ENCODE results near the gene CYP24A1.

Gene CYP24A1

GRCh38 chr20:54197621-54198604 is 24.1 kb upstream of the CYP24A1 start:
- H4K20me1 ChIP-seq (ENCODE audit: insufficient read depth) = no peaks in the 10 kb centered on the region
- no peak overlapping the region for H3K4me3 ChIP-seq (IDR thresholded peaks at IDR 0.05; ENCODE audit: insufficient read depth, low read depth, low read length)
- H3K4me1 ChIP-seq (ENCODE audit: low read depth, poor library complexity, severe bottlenecking) = peaks cover 7% of the 10 kb centered on the region
- no peak overlapping the region for H3K4me2 ChIP-seq
- H3K36me3 ChIP-seq (ENCODE audit: insufficient read depth) = no peaks in the 10 kb centered on the region
- no peaks in the 10 kb centered on the region for H3K79me2 ChIP-seq (ENCODE audit: insufficient read depth, low read depth)
- H3K27me3 ChIP-seq (ENCODE audit: insufficient read depth, low read depth) = no peaks in the 10 kb centered on the region
- H3K9ac ChIP-seq = no peak overlapping the region
- no peak overlapping the region for H2AFZ ChIP-seq (ENCODE audit: low read depth)
- TF ChIP-seq, protein P1, sequence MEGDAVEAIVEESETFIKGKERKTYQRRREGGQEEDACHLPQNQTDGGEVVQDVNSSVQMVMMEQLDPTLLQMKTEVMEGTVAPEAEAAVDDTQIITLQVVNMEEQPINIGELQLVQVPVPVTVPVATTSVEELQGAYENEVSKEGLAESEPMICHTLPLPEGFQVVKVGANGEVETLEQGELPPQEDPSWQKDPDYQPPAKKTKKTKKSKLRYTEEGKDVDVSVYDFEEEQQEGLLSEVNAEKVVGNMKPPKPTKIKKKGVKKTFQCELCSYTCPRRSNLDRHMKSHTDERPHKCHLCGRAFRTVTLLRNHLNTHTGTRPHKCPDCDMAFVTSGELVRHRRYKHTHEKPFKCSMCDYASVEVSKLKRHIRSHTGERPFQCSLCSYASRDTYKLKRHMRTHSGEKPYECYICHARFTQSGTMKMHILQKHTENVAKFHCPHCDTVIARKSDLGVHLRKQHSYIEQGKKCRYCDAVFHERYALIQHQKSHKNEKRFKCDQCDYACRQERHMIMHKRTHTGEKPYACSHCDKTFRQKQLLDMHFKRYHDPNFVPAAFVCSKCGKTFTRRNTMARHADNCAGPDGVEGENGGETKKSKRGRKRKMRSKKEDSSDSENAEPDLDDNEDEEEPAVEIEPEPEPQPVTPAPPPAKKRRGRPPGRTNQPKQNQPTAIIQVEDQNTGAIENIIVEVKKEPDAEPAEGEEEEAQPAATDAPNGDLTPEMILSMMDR (conservative IDR thresholded peaks at IDR 0.05; ENCODE audit: low read depth, low read length) = 0 out of 2 replicates have a peak, but pooled peaks have one; percentile 20
- H3K27ac ChIP-seq = no peak overlapping the region

DNA sequence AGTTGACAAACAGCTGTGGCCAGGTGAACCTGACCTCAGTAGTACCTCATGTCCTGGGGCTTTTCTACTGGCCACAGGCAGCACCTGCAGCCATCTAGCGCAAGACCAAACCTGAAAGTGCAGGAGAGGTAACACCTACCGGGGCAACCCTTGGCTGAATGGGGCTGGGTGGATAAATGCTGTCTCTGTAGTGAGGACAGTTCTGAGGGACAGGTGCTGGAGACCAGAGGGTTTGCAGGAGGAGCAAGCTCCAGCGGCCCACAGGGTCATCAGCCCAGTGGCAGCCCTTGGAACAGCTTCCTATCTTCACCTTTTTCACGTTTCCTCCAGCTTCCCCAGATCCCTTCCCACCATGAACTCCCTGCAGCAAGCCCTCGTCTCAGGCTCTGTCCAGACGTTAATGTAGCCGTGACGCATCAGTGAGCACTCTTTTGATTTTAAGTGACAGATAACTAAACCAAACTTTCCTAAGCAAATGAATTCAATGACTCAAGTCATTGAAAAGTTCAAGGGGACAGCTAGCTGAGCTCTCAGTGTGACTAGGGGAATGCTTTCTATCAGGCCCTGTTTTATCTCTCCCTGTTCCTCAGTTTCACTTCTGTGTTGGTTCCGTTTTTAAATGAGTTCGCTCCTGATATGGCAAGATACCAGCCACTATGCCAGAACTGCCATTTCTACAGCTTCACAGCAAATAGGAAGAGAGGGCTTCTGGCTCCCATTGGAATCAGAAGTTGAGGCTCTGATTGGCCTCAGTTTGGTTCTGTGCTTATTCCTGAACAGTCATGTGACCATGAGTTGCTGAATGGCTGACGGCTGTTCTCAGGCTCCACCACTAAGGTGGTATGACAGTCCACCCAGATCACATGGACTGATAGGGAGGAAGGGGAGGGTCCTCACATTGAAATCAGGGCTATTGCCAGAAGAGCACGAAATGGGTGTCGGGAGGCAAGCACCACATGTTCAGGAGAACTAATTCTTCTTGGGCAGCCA is 22.0 kb upstream of the CYP24A1 start:
- H3K4me2 ChIP-seq = no peak overlapping the region
- TF ChIP-seq, protein P1 (conservative IDR thresholded peaks at IDR 0.05; ENCODE audit: low read depth, low read length) = no peak
- no peak overlapping the region for H3K27ac ChIP-seq
- H4K20me1 ChIP-seq (ENCODE audit: insufficient read depth) = no peaks in the 10 kb centered on the region
- H2AFZ ChIP-seq (ENCODE audit: low read depth) = no peak overlapping the region
- H3K36me3 ChIP-seq (ENCODE audit: insufficient read depth) = no peaks in the 10 kb centered on the region
- no peaks in the 10 kb centered on the region for H3K79me2 ChIP-seq (ENCODE audit: insufficient read depth, low read depth)
- H3K9ac ChIP-seq = no peak overlapping the region
- H3K27me3 ChIP-seq (ENCODE audit: insufficient read depth, low read depth) = no peaks in the 10 kb centered on the region
- H3K4me1 ChIP-seq (ENCODE audit: low read depth, poor library complexity, severe bottlenecking) = peaks cover 7% of the 10 kb centered on the region
- H3K4me3 ChIP-seq (IDR thresholded peaks at IDR 0.05; ENCODE audit: insufficient read depth, low read depth, low read length) = no peak overlapping the region

- Histone ChIP-seq H3K9ac (no peak overlapping the region), H3K4me2 (no peak overlapping the region), H2AFZ (ENCODE audit: low read depth) (no peak overlapping the region), H3K36me3 (ENCODE audit: insufficient read depth) (no peaks in the 10 kb centered on the region), H3K27ac (no peak overlapping the region), H4K20me1 (ENCODE audit: insufficient read depth) (no peaks in the 10 kb centered on the region), H3K4me3 (IDR thresholded peaks at IDR 0.05; ENCODE audit: insufficient read depth, low read depth, low read length) (no peak overlapping the region), H3K79me2 (ENCODE audit: insufficient read depth, low read depth) (no peaks in the 10 kb centered on the region), H3K4me1 (ENCODE audit: low read depth, poor library complexity, severe bottlenecking) (peaks cover 7% of the 10 kb centered on the region), H3K27me3 (ENCODE audit: insufficient read depth, low read depth) (no peaks in the 10 kb centered on the region)
- TF ChIP-seq, protein P1 (conservative IDR thresholded peaks at IDR 0.05; ENCODE audit: low read depth, low read length) = no peak
Measured at GRCh38 chr20:54194724-54195438, 21.1 kb upstream of the CYP24A1 start.

DNA sequence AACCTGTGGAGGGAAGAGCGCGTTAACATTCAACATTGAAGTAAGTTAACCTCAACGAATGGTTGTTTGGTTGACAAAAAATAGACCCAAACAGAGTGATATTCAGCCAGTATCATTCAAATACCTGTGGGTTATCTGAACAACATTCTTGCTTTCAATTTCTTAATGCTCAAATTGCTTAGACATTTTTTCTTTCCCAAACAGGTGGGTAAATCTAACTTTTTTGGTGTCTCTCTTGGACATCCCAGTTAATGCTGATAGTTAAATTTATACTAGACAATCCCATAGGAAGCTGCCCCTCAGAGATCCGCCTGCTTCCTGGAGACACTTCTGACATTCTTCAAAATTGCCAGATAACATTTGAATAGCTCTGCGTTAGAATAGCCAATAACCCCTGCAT is 20.0 kb upstream of the CYP24A1 start:
- H3K4me2 ChIP-seq = no peak overlapping the region
- no peak overlapping the region for H3K4me3 ChIP-seq (IDR thresholded peaks at IDR 0.05; ENCODE audit: insufficient read depth, low read depth, low read length)
- no peaks in the 10 kb centered on the region for H4K20me1 ChIP-seq (ENCODE audit: insufficient read depth)
- no peaks in the 10 kb centered on the region for H3K27me3 ChIP-seq (ENCODE audit: insufficient read depth, low read depth)
- H3K79me2 ChIP-seq (ENCODE audit: insufficient read depth, low read depth) = no peaks in the 10 kb centered on the region
- peaks cover 2% of the 10 kb centered on the region for H3K4me1 ChIP-seq (ENCODE audit: low read depth, poor library complexity, severe bottlenecking)
- H3K9ac ChIP-seq = no peak overlapping the region
- TF ChIP-seq, protein P1 (conservative IDR thresholded peaks at IDR 0.05; ENCODE audit: low read depth, low read length) = no peak
- H2AFZ ChIP-seq (ENCODE audit: low read depth) = no peak overlapping the region
- H3K27ac ChIP-seq = no peak overlapping the region
- H3K36me3 ChIP-seq (ENCODE audit: insufficient read depth) = no peaks in the 10 kb centered on the region

All from KMS-11 (cell line).